Activated CD8-positive, alpha-beta memory T cell treated with anti-CD3 and anti-CD28 coated beads for 48 hours (primary cell): ENCODE measurements around the gene PLA2G2A.

Experiments used
- DNase-seq, 3 experiments: peaks; one replicate each; pipeline ENCODE4 v3.0.0-alpha.2; 2020; ENCODE audit warnings: low read depth in 2 of 3, low spot score in 2 of 3

The PLA2G2A gene

DNA sequence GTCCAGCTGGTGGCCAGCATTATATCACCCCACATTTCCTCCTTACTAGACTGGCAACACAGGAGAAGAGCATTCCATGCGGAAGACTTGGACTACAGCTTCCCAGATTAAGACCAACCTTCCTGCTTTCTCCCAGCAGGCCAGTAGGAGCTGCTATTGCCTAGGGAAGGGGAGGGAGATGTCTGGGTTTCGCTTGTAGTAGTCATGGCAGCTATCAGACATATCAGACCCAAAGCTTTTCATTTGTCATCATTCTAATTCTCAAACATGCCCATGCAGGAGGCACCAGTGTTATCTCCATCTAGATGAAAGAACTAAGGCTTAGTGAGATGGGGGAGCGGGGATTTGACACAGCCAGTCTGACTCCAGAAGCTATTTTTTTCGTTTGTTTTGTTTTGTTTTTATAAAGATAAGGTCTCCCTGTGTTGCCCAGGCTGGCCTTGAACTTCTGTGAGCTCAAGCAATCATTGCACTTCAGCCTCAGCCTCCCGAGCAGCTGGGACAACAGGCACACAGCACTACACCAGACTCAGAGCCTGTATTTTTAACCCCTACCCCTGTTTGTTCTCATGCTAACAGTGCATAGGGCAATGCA lies 4.5 kb downstream of the PLA2G2A start:
- DNase-seq: no peak

GRCh38 chr1:19973616-19974015 lies 5.8 kb downstream of the PLA2G2A start:
- DNase-seq: no peak

- DNase-seq: no peak
Measured at GRCh38 chr1:19971664-19972063, 7.8 kb downstream of the PLA2G2A start.

GRCh38 chr1:19969898-19970660 lies 9.3 kb downstream of the PLA2G2A start:
- DNase-seq: no peak

DNA sequence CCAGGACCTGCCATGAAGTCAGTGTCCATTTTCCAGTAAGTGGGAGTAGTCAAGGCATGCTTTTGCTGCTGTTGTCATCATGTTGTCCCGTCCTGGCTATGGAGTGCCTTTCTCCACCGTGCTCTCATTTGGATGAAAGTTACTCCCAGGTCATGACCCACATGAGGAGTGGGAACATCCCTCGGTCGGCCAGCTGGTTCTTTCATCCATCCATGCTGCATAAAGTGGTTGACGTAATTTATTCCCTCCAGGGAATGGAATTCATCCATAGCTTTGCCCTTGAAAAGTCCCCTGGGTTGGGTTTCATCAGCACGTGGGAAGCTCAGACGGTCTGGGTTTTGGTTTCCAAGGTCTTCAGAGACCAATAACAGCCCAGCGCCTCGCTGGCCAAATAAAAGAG lies 11.6 kb downstream of the PLA2G2A start:
- no peak for DNase-seq

GRCh38 chr1:19964542-19964941 lies 14.9 kb downstream of the PLA2G2A start:
- DNase-seq: no peak

- no peak for DNase-seq
Measured at GRCh38 chr1:19963636-19964035, 15.8 kb downstream of the PLA2G2A start.

DNA sequence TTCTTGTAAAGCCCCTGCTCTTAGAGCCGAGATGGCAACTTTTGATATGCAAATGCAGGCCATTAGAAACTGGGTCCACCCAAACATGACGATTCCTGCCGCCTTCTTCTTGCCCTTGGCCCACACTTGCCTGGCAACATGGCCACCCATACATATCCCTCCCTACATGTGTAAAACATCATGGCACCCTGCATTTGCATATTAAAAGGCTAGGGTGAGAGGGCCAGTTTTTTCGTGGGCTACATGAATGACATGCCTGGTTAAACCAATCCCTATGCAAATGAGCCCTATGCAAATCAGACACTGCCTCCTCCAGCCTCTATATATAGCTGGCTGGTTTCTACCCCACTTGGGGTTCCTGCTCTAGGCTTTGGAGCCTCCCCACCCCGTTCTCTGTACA lies 18.8 kb downstream of the PLA2G2A start:
- no peak for DNase-seq

- no peak for DNase-seq
Measured at GRCh38 chr1:19957779-19958178, 21.6 kb downstream of the PLA2G2A start.

GRCh38 chr1:19955534-19956170 lies 23.8 kb downstream of the PLA2G2A start:
- no peak for DNase-seq

- DNase-seq: no peak
Measured at GRCh38 chr1:19954059-19954458, 25.4 kb downstream of the PLA2G2A start.

GRCh38 chr1:19949016-19949415 lies 30.4 kb downstream of the PLA2G2A start:
- no peak for DNase-seq

- no peak for DNase-seq
Measured at GRCh38 chr1:19946971-19947370, 32.4 kb downstream of the PLA2G2A start.

GRCh38 chr1:19946331-19946751 lies 33.1 kb downstream of the PLA2G2A start:
- no peak for DNase-seq

GRCh38 chr1:19945914-19946313 lies 33.5 kb downstream of the PLA2G2A start:
- DNase-seq: no peak

DNA sequence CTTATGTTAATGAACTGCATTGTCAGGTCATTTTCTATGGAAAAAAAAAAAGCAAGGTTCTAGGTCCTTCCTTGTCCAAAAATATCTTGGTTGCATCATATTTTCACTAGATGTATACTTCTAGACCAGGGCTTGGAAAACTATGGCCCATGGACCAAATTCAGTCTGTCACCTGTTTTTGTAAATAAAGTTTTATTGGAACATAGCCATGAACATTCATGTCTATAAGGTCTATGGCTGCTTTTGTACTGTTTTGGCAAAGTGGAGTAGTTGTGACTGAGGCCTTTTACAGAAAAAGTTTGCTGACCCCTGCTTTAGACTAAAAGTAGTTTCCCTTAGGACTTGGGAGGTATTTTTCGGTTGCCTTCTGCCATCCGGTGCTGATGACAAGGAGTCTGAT lies 36.8 kb downstream of the PLA2G2A start:
- no peak for DNase-seq

GRCh38 chr1:19942088-19942487 lies 37.3 kb downstream of the PLA2G2A start:
- no peak for DNase-seq

DNA sequence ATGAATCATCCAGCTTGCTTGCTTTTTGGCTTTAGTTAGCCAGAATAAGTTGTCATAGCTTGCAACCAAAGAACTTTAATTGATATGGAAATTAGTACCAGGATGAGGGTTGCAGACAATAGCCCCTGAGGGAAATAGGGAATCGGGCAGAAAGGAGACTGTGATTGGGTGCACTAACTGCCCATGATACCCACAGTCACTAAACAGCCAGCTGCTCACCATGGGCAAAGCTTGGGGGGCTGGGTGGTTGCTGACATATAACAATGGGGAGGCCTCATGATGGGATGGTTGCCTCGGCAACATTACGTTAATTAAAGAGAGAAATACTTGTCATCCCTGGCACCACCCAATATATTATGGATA lies 38.2 kb downstream of the PLA2G2A start:
- no peak for DNase-seq

DNA sequence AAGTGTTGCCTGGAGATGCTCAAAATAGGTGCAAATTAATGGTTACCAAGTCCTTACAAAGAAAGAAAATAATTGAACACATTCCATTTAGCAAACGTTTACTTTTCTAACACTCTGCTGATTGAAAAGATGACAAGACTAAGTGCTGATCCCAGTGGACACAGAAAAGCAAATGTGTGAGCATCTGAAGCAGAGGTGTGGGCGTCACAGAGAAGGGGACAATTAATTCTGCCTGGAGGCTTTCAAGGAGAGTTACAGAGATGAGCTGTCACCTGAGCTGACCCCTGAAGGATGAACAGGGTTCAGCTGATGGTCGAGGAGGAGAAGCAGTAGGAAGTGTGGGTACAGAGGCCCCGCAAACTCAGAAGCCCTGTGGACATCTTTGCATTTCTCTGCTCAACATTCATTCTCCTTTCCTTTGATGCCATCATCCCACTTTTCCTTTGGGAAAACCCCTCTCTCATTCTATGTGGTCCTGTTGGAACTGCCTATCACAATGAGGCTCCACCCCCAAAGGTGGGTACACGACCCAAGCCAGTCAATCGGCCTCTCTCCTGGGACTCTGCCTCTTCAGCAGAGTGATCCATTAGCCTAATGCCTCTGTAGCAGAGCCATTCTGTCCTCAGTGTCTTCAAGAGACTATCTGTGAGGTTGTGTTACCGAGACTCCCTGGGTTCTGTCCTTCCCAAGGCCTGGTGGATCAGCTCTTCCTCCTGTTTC lies 38.8 kb downstream of the PLA2G2A start:
- DNase-seq: no peak

- DNase-seq: no peak
Measured at GRCh38 chr1:19938472-19938871, 40.9 kb downstream of the PLA2G2A start.

DNA sequence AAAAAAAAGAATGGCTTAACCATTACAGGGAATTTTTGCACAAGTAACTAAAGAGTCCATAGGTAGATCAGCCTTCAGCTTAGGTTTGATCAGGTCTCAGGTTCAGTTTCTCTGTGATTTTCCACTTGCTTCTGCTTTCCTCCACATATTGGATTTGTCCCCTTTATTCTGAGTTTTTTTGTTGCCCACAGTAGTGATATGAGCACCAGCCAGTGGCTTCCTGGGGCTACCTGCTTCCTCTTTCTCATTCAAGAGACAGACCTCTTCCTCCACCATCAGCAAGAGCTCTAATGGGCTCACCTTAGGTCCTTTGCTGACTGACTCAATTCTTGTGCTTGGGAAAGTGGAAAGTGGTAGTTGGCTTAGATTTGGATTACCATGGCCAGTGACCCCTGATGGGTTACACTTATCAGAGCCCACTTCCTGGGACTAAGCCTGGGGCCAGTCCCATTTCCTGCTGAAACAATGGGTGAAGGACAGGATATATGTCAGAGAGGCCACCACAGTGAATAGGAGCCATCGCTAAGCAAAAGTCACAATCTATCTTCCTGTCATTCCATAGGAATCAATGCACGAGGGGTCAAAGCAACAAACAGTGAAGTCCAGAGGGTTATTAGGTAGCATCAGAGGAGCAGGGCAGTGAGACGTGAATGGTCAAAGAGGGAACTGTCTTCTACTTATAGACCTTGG lies 43.2 kb downstream of the PLA2G2A start:
- no peak for DNase-seq
